GM18505 (cell line): ENCODE data around the gene TAOK3.
A peak's percentile ranks its signal among the peaks of the same experiment; 100 is the strongest.
"Not testable (repeated sequence)": the region's sequence is repeated elsewhere in the genome, so short reads cannot be mapped to it uniquely, and the experiment has no call there.

Source experiments
- ATAC-seq: cut with Tn5 transposase; IDR thresholded peaks from one replicate; pipeline ENCODE4 v1.9.1; 2021; ENCODE audit not compliant: unreplicated experiment
- POLR2A ChIP-seq: IDR thresholded peaks from 4 replicates; pipeline ENCODE4 v1.6.1; 2011; ENCODE audit warnings: borderline replicate concordance; ENCODE audit not compliant: insufficient read depth, insufficient read length; ENCODE audit errors: extremely low read depth

TAOK3 gene

GRCh38 chr12:118359541-118359915, 13.2 kb downstream of the TAOK3 start:
- TF ChIP-seq POLR2A, result no peak
- ATAC-seq, result no peak

GRCh38 chr12:118358612-118359540, 13.8 kb downstream of the TAOK3 start:
- TF ChIP-seq POLR2A, result peak; percentile 38
- ATAC-seq, result no peak

GRCh38 chr12:118358008-118358359, 14.7 kb downstream of the TAOK3 start:
- no peak for TF ChIP-seq POLR2A
- ATAC-seq, result no peak

GRCh38 chr12:118357257-118358007, 15.3 kb downstream of the TAOK3 start:
- no peak for TF ChIP-seq POLR2A
- ATAC-seq, result peak; percentile 47

GRCh38 chr12:118356809-118357256, 15.9 kb downstream of the TAOK3 start:
- no peak for TF ChIP-seq POLR2A
- ATAC-seq, result no peak

GRCh38 chr12:118355843-118356242, 16.9 kb downstream of the TAOK3 start:
- ATAC-seq, result no peak
- no peak for TF ChIP-seq POLR2A

- no peak for TF ChIP-seq POLR2A
- ATAC-seq, result no peak
Measured at GRCh38 chr12:118354903-118355302, 17.8 kb downstream of the TAOK3 start.

GRCh38 chr12:118354503-118354902, 18.2 kb downstream of the TAOK3 start:
- ATAC-seq, result not testable (repeated sequence)

GRCh38 chr12:118353721-118354120, 19.0 kb downstream of the TAOK3 start:
- no peak for ATAC-seq
- TF ChIP-seq POLR2A, result no peak

- no peak for TF ChIP-seq POLR2A
Measured at GRCh38 chr12:118350908-118351559, 21.7 kb downstream of the TAOK3 start.

GRCh38 chr12:118347916-118348315, 24.8 kb downstream of the TAOK3 start:
- no peak for ATAC-seq
- no peak for TF ChIP-seq POLR2A

More at GRCh38 chr12:118350908-118351559, 21.7 kb downstream of the TAOK3 start:
- ATAC-seq, result no peak

GRCh38 chr12:118346895-118347294, 25.8 kb downstream of the TAOK3 start:
- peak; percentile 64 for ATAC-seq
- TF ChIP-seq POLR2A, result no peak

GRCh38 chr12:118345355-118345754, 27.4 kb downstream of the TAOK3 start:
- TF ChIP-seq POLR2A, result no peak
- no peak for ATAC-seq
